ENCODE measurements around the gene MRPL14.

- TF ChIP-seq CTCF (IDR thresholded peaks at IDR 0.05) (no peak), POLR2A (IDR thresholded peaks at IDR 0.05) (no peak)
Measured at GRCh38 chr6:44146685-44147084, 19.4 kb upstream of the MRPL14 start.

All from adrenal gland (tissue), 5 donors.